ENCODE results near the gene C6orf132. TPM values are rescaled to one million over a fixed set of nuclear protein-coding genes. Genes with fewer than 3 reads are reported as not detected.

The C6orf132 gene
- total RNA-seq, 1 experiment from 2014 or later = 48.4 TPM

DNA sequence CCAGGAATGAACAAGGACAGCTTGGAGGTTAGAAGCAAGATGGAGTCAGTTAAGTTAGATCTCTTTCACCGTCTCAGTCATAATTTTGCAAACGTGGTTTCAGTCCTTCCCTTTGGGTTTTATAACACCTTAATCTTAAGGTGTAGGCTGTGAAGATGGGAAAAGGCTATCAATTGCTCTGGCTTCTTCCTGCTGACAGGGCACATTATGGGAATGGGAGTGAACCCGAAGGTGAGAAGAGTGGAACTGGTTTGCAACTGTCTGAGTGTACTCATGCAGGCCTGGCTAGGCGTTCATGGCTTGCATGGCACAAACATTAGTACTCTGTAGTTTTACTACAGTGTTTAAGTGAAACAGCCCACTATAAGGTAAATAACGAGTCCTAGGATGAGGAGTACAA, 82.7 kb downstream of the C6orf132 start:
- Histone ChIP-seq H2AK5ac (ENCODE audit: insufficient read length, low read length) (no peak overlapping the region), H3K27ac (ENCODE audit: insufficient read length, low read depth, low read length) (no peak overlapping the region), H3K9ac (ENCODE audit: extremely low read depth, insufficient read length, low read length) (no peak overlapping the region), H3K23ac (ENCODE audit: insufficient read length, low read depth, low read length) (no peak overlapping the region), H3K23me2 (ENCODE audit: insufficient read length, low read depth, low read length, poor library complexity, severe bottlenecking) (no peaks in the 10 kb centered on the region), H3K4me1 (ENCODE audit: insufficient read depth, low read length) (no peaks in the 10 kb centered on the region), H2BK15ac (ENCODE audit: low read depth, low read length) (no peak overlapping the region), H2BK5ac (ENCODE audit: insufficient read length, low read length) (no peak overlapping the region), H4K8ac (replicated peaks; ENCODE audit: insufficient read length, low read depth, low read length) (no peak overlapping the region), H4K5ac (ENCODE audit: insufficient read length, low read depth, low read length) (no peak overlapping the region), H4K91ac (ENCODE audit: insufficient read length, low read depth, low read length) (no peak overlapping the region), H3K79me1 (ENCODE audit: insufficient read depth, low read depth, low read length, poor library complexity, severe bottlenecking) (no peaks in the 10 kb centered on the region), H3K56ac (ENCODE audit: insufficient read length, low read depth, low read length) (no peak overlapping the region), H3T11ph (ENCODE audit: low read length) (no peak overlapping the region), H2AFZ (ENCODE audit: low read length) (no peak overlapping the region), H2BK120ac (ENCODE audit: low read depth, low read length, poor library complexity, severe bottlenecking) (no peak overlapping the region), H4K20me1 (ENCODE audit: control insufficient read depth, insufficient read depth, insufficient read length) (no peaks in the 10 kb centered on the region), H2BK20ac (ENCODE audit: low read depth, low read length, poor library complexity, severe bottlenecking) (no peak overlapping the region), H3K9me3 (ENCODE audit: control insufficient read depth, low read depth, low read length) (no peaks in the 10 kb centered on the region), H3K4ac (ENCODE audit: low read depth, low read length) (no peak overlapping the region), H3K18ac (ENCODE audit: insufficient read length, low read depth, low read length) (no peak overlapping the region), H3K27me3 (ENCODE audit: insufficient read depth, low read length) (no peaks in the 10 kb centered on the region), H3K14ac (ENCODE audit: insufficient read depth, low read length) (no peak overlapping the region), H3K4me2 (ENCODE audit: insufficient read depth, insufficient read length, low read length) (no peak overlapping the region), H2BK12ac (ENCODE audit: insufficient read length, low read depth, low read length) (no peak overlapping the region), H3K79me2 (ENCODE audit: insufficient read depth, low read length) (no peaks in the 10 kb centered on the region)
- no CpG with 5 or more reads among the region's 5 CpGs for WGBS (ENCODE audit: extremely low coverage, insufficient read length, low lambda C conversion rate)
- Mint-ChIP-seq H3K27ac (no peak overlapping the region), H3K9me3 (peaks cover 0 to 3% of the 10 kb centered on the region in 2 experiments; a peak in 2 of 5 replicates), H3K4me3 (no peak overlapping the region), H3K36me3 (ENCODE audit: insufficient read depth in 1 of 3, low read depth in 3 of 3) (peaks cover 64 to 91% (median 89%) of the 10 kb centered on the region in 3 experiments), H3K27me3 (ENCODE audit: low read depth) (no peaks in the 10 kb centered on the region), H3K4me1 (no peaks in the 10 kb centered on the region)
- TF ChIP-seq, protein P1, sequence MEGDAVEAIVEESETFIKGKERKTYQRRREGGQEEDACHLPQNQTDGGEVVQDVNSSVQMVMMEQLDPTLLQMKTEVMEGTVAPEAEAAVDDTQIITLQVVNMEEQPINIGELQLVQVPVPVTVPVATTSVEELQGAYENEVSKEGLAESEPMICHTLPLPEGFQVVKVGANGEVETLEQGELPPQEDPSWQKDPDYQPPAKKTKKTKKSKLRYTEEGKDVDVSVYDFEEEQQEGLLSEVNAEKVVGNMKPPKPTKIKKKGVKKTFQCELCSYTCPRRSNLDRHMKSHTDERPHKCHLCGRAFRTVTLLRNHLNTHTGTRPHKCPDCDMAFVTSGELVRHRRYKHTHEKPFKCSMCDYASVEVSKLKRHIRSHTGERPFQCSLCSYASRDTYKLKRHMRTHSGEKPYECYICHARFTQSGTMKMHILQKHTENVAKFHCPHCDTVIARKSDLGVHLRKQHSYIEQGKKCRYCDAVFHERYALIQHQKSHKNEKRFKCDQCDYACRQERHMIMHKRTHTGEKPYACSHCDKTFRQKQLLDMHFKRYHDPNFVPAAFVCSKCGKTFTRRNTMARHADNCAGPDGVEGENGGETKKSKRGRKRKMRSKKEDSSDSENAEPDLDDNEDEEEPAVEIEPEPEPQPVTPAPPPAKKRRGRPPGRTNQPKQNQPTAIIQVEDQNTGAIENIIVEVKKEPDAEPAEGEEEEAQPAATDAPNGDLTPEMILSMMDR (conservative IDR thresholded peaks at IDR 0.05) = no peak
- DNase-seq = no peak
